ENCODE results near the gene ARMH2.

DNA sequence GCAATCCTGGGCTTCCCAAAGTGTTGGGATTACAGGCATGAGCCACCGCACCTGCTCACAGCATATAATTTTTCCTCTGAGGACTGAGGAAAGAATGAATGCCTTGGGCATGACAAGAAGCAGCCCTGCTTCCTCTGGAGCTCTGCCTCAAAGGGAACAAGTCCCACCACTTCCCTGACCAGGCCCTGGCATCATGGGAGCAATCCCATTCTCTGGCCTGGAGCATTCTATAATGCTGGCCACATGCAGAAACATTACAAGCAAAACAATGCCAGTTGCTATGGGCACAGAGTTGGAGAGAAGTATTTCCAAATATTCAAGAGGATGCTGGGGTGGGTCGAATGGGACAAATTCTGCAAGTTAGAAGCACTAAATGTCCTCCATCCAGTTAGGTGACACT is 41.5 kb upstream of the ARMH2 start:
- TF ChIP-seq, protein P1, sequence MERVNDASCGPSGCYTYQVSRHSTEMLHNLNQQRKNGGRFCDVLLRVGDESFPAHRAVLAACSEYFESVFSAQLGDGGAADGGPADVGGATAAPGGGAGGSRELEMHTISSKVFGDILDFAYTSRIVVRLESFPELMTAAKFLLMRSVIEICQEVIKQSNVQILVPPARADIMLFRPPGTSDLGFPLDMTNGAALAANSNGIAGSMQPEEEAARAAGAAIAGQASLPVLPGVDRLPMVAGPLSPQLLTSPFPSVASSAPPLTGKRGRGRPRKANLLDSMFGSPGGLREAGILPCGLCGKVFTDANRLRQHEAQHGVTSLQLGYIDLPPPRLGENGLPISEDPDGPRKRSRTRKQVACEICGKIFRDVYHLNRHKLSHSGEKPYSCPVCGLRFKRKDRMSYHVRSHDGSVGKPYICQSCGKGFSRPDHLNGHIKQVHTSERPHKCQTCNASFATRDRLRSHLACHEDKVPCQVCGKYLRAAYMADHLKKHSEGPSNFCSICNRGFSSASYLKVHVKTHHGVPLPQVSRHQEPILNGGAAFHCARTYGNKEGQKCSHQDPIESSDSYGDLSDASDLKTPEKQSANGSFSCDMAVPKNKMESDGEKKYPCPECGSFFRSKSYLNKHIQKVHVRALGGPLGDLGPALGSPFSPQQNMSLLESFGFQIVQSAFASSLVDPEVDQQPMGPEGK (CRISPR knock-in tag; IDR thresholded peaks at IDR 0.05; ENCODE audit: borderline replicate concordance), result no peak
- no peak for TF ChIP-seq GLIS3 (CRISPR knock-in tag; IDR thresholded peaks at IDR 0.05)
- TF ChIP-seq ESRRG (CRISPR knock-in tag; IDR thresholded peaks at IDR 0.05), result no peak
- TF ChIP-seq ZNF70 (CRISPR knock-in tag; IDR thresholded peaks at IDR 0.05), result no peak
- TF ChIP-seq, protein P2, sequence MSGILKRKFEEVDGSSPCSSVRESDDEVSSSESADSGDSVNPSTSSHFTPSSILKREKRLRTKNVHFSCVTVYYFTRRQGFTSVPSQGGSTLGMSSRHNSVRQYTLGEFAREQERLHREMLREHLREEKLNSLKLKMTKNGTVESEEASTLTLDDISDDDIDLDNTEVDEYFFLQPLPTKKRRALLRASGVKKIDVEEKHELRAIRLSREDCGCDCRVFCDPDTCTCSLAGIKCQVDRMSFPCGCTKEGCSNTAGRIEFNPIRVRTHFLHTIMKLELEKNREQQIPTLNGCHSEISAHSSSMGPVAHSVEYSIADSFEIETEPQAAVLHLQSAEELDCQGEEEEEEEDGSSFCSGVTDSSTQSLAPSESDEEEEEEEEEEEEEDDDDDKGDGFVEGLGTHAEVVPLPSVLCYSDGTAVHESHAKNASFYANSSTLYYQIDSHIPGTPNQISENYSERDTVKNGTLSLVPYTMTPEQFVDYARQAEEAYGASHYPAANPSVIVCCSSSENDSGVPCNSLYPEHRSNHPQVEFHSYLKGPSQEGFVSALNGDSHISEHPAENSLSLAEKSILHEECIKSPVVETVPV (CRISPR knock-in tag; IDR thresholded peaks at IDR 0.05), result no peak
- no peak for TF ChIP-seq BACH2 (CRISPR knock-in tag; IDR thresholded peaks at IDR 0.05; ENCODE audit: borderline replicate concordance)

Measured in SK-N-SH treated with all-trans-retinoic acid at 6 μM for 48 hours (cell line).